ENCODE measurements around the gene RPL23. TPM values are rescaled to one million over a fixed set of nuclear protein-coding genes. Genes with fewer than 3 reads are reported as not detected.

RPL23 gene
- total RNA-seq, 6 experiments from 2014 or later, result 389 to 609 (median 436) TPM

GRCh38 chr17:38867968-38868816 is 14.7 kb upstream of the RPL23 start:
- intact Hi-C loops (cut with DNase I), result no loop called here
- peaks cover 0 to 26% (median 11%) of the 10 kb centered on the region in 4 donors for H3K4me1 ChIP-seq
- H3K4me3 ChIP-seq, result peak overlapping the region; percentile 79 to 99 (median 94)
- WGBS (ENCODE audit: insufficient coverage, low coverage, low lambda C conversion rate, missing lambda C conversion rate), result 21% methylated on average over 25 of the region's 25 CpGs
- TF ChIP-seq POLR2A (IDR thresholded peaks at IDR 0.05), result no peak
- TF ChIP-seq, protein P1, sequence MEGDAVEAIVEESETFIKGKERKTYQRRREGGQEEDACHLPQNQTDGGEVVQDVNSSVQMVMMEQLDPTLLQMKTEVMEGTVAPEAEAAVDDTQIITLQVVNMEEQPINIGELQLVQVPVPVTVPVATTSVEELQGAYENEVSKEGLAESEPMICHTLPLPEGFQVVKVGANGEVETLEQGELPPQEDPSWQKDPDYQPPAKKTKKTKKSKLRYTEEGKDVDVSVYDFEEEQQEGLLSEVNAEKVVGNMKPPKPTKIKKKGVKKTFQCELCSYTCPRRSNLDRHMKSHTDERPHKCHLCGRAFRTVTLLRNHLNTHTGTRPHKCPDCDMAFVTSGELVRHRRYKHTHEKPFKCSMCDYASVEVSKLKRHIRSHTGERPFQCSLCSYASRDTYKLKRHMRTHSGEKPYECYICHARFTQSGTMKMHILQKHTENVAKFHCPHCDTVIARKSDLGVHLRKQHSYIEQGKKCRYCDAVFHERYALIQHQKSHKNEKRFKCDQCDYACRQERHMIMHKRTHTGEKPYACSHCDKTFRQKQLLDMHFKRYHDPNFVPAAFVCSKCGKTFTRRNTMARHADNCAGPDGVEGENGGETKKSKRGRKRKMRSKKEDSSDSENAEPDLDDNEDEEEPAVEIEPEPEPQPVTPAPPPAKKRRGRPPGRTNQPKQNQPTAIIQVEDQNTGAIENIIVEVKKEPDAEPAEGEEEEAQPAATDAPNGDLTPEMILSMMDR (IDR thresholded peaks at IDR 0.05), result no peak
- H3K36me3 ChIP-seq, result no peaks in the 10 kb centered on the region
- DNase-seq, result peak in 2 of 3 donors; percentile 22 to 61
- no peak for ATAC-seq
- no peaks in the 10 kb centered on the region for H3K9me3 ChIP-seq
- no peaks in the 10 kb centered on the region for H3K27me3 ChIP-seq
- H3K27ac ChIP-seq, result peak overlapping the region; percentile 82 to 96 (median 93)

DNA sequence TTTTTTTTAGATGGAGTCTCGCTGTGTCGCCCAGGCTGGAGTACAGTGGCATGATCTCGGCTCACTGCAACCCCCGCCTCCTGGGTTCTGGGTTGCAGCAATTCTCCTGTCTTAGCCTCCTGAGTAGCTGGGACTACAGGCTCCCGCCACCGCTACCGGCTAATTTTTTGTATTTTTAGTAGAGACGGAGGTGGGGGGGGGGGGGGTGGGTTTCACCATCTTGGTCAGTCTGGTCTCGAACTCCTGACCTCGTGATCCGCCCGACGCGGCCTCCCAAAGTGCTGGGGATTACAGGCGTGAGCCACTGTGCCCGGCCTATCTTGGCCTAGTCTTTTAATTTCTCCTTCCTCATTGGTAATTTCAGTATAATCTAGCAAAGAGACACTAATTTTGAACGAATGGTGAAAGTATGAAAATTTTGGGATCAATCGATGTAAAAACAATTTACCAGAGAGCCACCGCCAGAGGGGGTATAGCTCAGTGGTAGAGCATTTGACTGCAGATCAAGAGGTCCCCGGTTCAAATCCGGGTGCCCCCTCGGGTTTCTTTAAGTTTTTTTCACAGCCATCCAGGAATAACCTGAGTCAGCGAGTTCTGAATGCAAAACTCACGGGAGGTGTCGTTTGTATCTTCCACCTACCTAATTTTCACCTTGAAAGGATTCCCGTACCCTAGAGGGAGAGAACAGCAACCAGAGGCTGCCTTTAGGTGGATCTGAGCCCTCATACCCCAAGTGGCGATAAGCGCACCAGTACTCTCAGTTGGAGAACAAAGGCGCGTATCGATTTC is 13.9 kb upstream of the RPL23 start:
- TF ChIP-seq, protein P1 (IDR thresholded peaks at IDR 0.05), result peak in 3 of 4 donors; percentile 6 to 30 (median 29)
- TF ChIP-seq POLR2A (IDR thresholded peaks at IDR 0.05), result no peak
- 43% methylated on average over 26 of the region's 31 CpGs for WGBS (ENCODE audit: insufficient coverage, low coverage, low lambda C conversion rate, missing lambda C conversion rate)
- Histone ChIP-seq H3K4me3 (no peak overlapping the region), H3K9me3 (no peaks in the 10 kb centered on the region), H3K27me3 (no peaks in the 10 kb centered on the region), H3K4me1 (peaks cover 0 to 18% (median 7%) of the 10 kb centered on the region in 4 donors), H3K36me3 (no peaks in the 10 kb centered on the region), H3K27ac (peak overlapping the region; percentile 82 to 96 (median 93))
- intact Hi-C loops (cut with DNase I), result no loop called here
- DNase-seq (peak; percentile 9 to 73 (median 47)), ATAC-seq (no peak)

GRCh38 chr17:38864636-38865398 is 11.3 kb upstream of the RPL23 start:
- ATAC-seq (no peak), DNase-seq (peak in 1 of 3 donors; percentile 12)
- peaks cover 0 to 14% (median 5%) of the 10 kb centered on the region in 4 donors for H3K4me1 ChIP-seq
- no peak for TF ChIP-seq POLR2A (IDR thresholded peaks at IDR 0.05)
- TF ChIP-seq, protein P1 (IDR thresholded peaks at IDR 0.05), result peak in 1 of 4 donors; percentile 11
- no peaks in the 10 kb centered on the region for H3K9me3 ChIP-seq
- no peaks in the 10 kb centered on the region for H3K36me3 ChIP-seq
- no peak overlapping the region for H3K27ac ChIP-seq
- 59% methylated on average over 11 of the region's 11 CpGs for WGBS (ENCODE audit: insufficient coverage, low coverage, low lambda C conversion rate, missing lambda C conversion rate)
- no peak overlapping the region for H3K4me3 ChIP-seq
- intact Hi-C loops (cut with DNase I), result no loop called here
- no peaks in the 10 kb centered on the region for H3K27me3 ChIP-seq

- ATAC-seq (no peak), DNase-seq (no peak)
- no peak overlapping the region for H3K27ac ChIP-seq
- no peaks in the 10 kb centered on the region for H3K9me3 ChIP-seq
- H3K36me3 ChIP-seq, result no peaks in the 10 kb centered on the region
- no peaks in the 10 kb centered on the region for H3K4me1 ChIP-seq
- intact Hi-C loops (cut with DNase I), result no loop called here
- WGBS (ENCODE audit: insufficient coverage, low coverage, low lambda C conversion rate, missing lambda C conversion rate), result 45% methylated on average over 8 of the region's 8 CpGs
- no peak for TF ChIP-seq POLR2A (IDR thresholded peaks at IDR 0.05)
- TF ChIP-seq, protein P1 (IDR thresholded peaks at IDR 0.05), result no peak
- H3K4me3 ChIP-seq, result no peak overlapping the region
- H3K27me3 ChIP-seq, result no peaks in the 10 kb centered on the region
Measured at GRCh38 chr17:38861399-38861843, 7.9 kb upstream of the RPL23 start.
